Forelimb muscle (tissue), 1 donor: ENCODE results near the gene RNF114. TPM values are rescaled to one million over a fixed set of nuclear protein-coding genes. Genes with fewer than 3 reads are reported as not detected.
"Not testable (repeated sequence)": the region's sequence is repeated elsewhere in the genome, so short reads cannot be mapped to it uniquely, and the experiment has no call there.

Experiments
- DNase-seq: peaks from one replicate; pipeline ENCODE4 v3.0.0-alpha.2; 2013; ENCODE audit warnings: low read depth
- polyA plus RNA-seq: library from polyadenylated mRNA; unstranded; fragments of 120-200 nt; gene quantifications from one replicate; pipeline ENCODE4 v1.2.1, GENCODE V29; 2013; ENCODE audit not compliant: insufficient read length

RNF114 gene
- polyA plus RNA-seq, 1 donor = 45.3 TPM

DNA sequence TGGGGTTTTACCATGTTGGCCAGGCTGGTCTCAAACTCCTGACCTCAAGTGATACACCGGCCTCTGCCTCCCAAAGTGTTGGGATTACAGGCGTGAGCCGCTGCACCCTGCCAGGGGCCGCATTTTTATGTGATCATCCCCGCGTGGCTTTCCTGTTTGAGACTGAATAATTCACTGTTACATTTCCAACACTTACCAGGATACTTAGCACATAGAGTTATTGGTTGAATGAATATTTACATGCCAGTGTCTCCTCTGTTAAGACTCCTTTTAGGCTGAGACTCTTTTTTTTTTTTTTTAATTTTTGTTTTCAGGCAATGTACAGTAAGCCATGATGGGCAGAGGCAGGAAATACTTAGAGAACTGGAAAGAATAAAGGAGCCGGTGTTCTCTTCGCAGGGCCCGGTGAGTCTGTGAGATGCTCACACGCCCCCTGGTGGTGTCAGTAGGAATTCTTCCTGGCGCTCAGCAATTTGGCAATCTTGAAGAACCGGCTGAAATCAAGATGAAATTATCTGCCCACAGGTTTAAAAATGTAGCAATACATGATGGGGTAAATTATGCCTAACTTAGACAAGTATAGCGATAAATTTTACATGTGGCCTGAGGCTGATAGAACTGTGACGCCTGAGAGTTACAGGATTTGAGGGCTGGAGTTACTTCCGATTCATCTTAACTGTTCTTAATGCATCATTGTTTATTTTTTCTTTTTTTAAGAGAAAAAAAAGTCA, 7.6 kb upstream of the RNF114 start:
- DNase-seq = peak; percentile 36

- DNase-seq = no peak
Measured at GRCh38 chr20:49929142-49929494, 7.1 kb upstream of the RNF114 start.

DNA sequence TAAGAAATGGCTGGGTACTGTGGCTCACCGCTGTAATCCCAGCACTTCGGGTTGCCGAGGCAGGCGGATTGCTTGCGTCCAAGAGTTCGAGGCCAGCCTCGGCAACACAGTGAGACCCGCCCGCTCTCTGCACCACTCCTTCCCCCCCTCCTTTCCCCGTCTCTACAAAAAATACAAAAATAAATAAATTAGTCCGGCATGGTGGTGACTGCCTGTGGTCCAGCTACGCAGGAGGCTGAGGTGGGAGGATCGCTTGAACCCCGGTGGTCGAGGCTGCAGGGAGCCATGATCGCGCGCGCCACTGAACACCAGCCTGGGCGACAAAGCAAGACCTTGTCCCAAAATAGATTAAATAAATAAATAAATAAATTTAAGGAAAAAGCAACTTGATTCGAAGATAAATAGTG, 448 bp upstream of the RNF114 start:
- no peak for DNase-seq

DNA sequence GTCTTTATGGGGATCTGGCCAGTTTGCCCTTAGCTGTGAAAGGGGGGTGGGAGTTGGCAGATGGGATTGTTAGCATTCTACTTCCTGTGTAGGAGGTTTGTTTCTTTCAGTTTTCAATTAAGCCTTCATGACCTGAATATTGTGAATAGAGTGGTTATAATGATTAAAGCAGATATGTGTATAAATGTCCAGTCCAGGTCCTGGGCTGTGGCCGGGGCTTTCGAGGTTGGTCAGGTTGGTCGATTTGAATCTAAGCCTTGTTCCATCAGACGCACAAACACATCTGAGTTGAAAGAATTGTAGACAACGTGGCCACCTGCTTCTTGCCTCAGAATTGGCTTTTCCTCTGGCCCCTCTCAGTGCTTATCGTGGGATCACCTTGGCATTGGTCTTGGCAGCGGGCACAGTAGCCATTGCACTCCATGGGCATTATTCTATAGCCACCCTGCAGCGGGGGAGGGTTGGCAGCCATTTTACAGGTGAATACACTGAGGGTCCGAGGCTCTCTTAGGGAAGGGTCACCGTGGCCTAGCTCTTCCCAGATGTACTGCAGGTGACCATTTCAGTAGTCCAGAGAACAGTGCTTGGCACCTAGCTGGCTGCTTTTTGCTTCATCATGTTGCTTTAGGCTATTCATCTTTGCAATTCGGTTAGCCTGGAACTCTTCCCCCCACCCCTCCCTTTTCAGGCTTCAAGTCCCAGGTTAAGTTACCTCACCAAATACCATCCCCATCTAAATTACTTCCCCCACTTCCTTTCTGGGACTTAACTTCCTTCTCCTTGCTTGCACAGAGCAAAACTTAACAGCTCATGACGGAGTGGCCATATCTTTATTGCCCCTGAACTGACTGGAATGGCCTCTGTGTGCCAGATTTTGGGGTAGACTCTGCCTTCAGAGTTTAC, 1.1 kb downstream of the RNF114 start:
- no peak for DNase-seq

GRCh38 chr20:49938173-49939163, 2.3 kb downstream of the RNF114 start:
- DNase-seq = peak; percentile 50

GRCh38 chr20:49941456-49941855, 5.3 kb downstream of the RNF114 start:
- DNase-seq = no peak

DNA sequence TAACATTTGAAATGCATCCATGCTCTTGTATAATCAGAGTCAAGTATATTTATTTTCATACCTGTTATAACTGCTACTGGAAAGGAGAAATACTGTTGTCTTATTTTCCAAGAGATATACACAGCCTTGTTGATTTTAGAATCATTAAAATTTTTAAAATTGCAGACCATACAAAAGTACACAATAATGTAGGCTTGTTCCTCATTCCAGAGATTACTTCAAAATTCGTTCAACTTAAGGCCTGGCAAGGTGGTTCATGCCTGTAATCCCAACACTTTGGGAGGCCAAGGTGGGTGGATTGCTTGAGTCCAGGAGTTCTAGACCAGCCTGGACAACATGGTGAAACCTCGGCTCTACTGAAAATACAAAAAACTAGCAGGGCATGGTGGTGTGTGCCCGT, 6.1 kb downstream of the RNF114 start:
- no peak for DNase-seq

- DNase-seq = no peak
Measured at GRCh38 chr20:49942942-49943341, 6.7 kb downstream of the RNF114 start.

DNA sequence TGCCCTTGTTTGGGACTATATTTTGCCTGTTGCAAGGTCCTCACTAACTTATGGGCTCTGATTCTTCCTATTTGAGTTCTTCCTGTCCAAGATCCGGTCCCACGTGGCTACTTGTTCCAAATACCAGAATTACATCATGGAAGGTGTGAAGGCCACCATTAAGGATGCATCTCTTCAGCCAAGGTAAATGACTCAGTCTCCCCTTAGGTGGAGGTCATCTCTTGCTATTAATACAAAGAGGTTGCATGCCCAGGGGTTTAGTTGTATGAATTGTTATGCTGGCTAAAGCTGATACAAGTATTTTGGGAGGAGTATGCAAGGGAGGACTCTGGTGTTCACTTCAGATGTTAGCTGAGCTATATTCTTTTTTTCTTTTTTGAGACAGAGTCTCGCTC, 9.1 kb downstream of the RNF114 start:
- DNase-seq = no peak

- no peak for DNase-seq
Measured at GRCh38 chr20:49945701-49946477, 9.7 kb downstream of the RNF114 start.

DNA sequence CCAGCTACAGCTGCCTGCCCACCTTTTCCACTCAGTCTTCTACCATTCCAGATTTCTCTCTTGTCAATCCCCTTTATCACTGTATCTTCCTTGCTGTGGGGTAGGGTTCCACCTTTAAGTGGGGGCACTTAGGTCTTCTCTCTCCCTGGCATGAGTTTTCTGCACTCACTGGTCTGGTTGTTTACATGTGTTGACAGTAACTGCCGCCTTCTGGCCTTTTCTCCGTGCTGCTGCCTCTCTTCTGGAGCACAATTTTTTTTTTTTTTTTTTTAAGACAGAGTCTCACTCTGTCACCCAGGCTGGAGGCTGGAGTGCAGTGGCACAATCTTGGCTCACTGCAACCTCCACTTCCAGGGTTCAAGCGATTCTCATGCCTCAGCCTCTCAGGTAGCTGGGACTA, 12.0 kb downstream of the RNF114 start:
- DNase-seq = no peak

GRCh38 chr20:49948809-49949507, 12.8 kb downstream of the RNF114 start:
- no peak for DNase-seq

- DNase-seq = no peak
Measured at GRCh38 chr20:49951151-49951550, 15.0 kb downstream of the RNF114 start.

- DNase-seq = no peak
Measured at GRCh38 chr20:49955167-49955566, 19.0 kb downstream of the RNF114 start.

- DNase-seq = not testable (repeated sequence)
Measured at GRCh38 chr20:49955830-49956396, 19.7 kb downstream of the RNF114 start.

- no peak for DNase-seq
Measured at GRCh38 chr20:49956689-49957088, 20.5 kb downstream of the RNF114 start.

GRCh38 chr20:49957089-49957938, 21.1 kb downstream of the RNF114 start:
- DNase-seq = not testable (repeated sequence)

DNA sequence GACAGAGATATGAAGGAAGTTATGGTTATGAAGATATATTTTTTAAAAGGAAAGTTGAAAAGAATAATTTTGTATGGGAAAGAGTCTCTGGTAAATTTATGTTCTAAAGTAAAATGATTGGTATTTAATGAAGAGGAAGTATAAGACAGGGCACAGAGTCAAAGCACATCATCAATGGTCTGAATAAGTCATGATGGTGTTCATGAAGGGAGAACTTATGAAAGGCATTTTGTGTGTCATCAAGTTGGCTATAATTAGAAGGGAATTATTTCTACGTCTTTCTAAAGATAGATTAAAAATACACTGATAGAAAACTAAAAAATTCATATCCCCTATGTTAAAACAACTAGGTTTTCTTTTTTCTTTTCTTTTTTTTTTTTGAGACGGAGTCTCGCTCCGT, 25.2 kb downstream of the RNF114 start:
- DNase-seq = no peak
